SKM-1 treated with dmso at 0.1 percent for 144 hours (cell line): ENCODE results near the gene MAP4K4.

Experiments used
- DNase-seq: peaks from one replicate; lab custom pipeline; 2025; ENCODE audit not compliant: unreplicated experiment; lab: John Stamatoyannopoulos, UW

MAP4K4 gene

DNA sequence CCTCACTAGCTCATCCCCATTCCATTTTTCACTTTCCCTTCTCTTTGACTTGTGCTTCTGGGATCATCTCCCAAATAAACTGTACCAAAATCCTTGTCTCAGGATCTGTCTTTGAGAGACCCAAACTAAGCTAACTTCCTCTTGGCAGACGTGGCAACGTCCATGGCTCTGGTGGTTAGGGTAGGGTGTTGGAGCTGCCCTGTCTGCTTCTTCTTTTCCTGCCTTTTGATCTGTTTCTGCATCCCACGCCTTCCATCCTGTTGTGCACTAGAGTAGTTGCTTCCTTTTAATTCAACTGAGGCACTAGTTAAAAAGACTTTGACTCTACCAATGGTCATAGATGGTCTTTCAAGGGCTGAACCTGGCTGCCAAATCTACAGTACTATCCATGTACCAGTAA lies 5.5 kb upstream of the MAP4K4 start:
- DNase-seq: peak; percentile 32

DNA sequence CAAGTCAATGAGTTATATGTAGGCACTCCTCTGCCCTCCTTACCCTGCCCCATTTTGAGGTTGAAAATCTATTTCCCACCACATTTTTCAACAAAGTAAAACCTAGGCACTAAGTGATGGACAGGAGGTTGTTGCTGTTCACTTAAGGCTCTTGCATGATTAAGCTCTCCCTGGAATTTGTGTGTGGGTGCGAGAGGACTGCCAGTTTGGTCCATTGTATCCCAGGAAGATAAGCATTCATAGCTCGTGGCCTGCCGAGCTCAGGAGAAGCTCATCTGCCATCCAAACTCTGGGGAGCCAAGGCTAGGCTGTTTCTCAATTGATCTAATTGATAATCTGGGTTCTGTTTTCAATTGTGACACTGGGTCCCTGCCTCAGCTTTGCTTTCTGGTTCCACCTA lies 4.7 kb upstream of the MAP4K4 start:
- no peak for DNase-seq

DNA sequence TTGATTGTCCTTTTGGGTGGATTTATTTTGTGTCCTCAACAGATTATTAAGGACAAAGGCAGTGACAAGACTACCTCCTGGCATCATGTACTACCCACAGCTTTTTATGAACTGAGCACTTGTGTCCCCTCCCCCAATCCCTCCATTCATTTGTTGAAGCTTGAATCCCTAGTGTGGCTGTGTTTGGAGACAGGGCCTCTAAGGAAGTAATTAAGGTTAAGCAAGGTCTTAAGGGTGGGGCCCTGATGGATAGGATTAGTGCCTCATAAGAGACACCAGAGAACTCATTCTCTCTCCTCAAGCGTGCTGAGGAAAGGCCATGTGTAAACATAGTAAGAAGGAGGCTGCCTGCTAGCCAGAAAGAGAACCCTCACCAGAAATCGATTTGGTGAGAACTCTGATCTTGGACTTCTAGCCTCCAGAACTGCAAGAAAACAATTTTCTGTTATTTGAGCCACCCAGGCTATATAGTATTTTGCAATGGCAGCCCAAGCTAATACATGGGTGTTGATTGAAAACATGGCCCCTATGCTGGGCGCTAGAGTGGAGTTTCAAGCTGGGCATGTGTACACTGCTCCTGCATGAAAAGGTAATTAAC lies 3.4 kb upstream of the MAP4K4 start:
- no peak for DNase-seq

DNA sequence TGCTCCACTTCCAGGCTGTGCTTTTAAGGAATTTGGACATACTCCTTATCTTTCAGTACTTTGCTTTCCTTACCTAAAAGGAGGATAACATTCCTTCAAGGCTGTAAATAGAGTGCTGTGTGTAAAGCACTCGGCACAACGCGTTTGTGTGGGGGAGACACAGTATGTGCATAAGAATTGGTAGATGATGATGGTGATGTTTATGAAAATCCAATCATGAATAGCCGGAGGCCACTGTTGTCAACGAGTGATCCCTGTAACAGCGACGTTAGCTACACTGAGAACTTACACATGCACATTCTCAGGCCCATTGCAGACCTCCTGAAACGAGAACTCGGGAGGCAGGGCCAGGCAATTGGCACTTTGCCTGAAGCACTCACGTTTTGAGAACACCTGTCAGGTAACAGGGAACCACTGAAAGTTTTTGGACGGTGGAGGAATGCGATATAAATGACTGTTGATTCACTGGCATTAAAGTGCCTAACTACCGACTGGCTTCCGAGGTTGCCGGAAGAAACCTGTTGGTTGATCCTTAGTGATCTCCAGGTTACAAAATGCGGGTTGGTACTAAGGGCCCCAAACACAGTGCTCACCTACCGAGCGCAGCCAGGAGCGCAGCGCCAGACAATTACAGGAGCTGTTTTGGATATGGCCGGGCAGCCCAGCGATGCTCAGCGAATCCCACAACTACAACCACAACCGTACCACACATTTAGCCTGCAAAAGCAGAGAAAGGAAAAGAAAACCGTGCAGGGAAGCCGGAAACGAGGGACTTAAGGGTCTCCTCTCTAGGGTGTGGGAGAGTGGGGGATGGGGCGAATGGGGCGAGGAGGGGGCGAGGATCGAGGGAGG lies 1.0 kb upstream of the MAP4K4 start:
- no peak for DNase-seq

DNA sequence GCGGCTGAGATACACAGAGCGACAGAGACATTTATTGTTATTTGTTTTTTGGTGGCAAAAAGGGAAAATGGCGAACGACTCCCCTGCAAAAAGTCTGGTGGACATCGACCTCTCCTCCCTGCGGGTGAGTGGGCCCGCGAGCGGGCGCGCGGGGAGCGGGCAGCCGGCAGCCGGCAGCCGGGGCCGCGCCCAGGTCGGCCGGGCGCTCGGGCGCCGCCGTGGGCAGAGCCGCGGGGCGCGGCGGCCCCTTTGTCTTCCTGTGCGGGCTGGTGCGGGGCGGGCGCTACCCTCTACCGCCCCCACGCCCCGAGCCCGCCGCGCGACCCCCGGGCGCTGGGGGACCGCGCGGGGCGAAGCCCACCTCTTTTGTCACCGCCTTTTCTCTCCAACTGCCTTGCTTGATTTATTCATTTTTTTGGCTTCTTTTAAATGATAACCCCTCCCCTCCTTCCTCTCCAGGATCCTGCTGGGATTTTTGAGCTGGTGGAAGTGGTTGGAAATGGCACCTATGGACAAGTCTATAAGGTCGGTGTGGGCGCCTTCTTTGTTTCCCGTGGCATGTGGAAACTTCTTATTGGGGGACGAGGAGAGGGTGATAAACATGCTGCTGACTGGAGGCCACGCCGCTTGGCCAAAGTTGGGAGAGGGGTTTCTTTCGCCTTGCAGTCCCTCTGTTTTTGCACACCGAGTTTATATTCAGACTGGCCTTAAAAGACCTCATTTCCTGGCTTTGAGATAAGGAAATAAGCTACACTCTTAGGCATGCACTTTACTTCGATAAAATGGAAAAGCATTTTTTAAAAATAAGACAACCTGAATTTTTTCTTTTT lies 722 bp downstream of the MAP4K4 start:
- DNase-seq: no peak

DNA sequence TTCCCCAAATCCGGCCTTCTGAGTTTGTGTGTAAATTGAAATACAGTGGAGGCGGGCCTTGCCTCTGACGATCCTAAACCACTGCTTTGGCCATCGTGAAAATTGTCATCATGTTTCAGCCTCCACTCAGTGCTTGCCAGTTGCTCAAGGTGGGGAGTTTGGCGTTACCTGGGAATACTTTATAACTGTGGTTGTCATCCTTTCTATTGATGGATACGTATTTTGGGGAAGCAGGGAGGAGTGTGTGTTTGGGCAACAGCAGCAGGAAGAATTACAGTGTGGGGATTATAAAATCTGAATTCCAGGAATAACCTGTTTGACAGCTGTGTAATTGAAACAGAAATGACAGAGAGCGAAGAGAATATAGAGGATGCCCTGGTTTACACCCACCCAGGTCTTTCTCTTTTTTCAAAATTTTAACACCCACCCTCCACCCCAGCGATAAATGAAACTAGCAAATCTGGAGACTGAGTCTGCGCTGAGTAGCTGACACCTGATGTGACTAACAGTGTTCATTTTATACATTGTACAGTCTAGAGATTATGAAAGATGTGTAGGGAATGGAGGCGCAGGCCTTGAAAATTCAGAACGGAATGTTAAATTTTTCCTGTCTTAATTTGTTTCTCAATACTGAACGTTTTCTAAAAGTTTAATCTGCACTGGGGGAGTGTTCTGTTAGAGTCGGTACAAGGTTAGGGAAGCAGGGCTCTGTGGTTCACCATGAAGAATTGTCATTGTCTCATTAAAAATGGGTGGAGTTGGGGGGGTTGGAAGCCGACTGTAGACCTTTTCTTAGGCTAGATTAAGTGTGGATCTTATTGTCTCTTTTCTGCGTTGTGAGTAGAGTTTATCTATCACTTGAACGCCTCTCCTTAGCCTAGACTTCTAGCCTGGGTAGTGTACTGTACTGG lies 1.6 kb downstream of the MAP4K4 start:
- DNase-seq: no peak

DNA sequence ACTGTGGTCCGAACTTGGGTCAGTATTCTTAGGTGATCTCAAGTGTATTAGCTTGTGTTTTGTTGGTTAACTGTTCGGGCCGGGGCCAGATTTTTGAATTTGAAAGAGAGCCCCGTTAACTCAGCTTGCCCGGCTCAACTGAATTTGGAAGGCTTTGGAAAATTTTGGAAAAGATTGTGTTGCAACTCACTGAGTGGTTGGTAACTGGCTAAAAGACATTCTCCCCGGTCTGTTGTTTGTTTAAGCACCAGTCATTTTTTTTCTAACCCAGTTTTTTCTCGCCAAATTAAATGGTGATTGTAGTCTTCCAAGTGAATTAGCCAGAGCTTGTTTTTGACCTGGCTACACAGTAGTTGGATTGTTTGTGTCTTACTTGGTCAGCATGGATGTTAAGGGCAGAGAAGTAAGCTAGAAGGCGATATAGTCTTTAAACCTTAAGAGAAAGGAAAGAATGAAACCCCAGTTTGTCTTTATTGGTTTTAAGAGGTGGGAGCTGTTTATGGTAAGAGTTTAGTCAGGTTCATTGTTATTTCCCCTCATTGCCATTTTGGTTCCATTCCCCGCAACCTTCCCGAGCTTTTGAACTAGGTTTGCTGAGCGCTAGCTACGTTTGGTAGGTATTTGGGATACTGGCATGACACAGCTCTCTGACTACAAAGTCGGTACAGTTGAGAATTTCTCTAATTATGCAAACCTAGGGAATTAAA lies 2.4 kb downstream of the MAP4K4 start:
- DNase-seq: no peak

DNA sequence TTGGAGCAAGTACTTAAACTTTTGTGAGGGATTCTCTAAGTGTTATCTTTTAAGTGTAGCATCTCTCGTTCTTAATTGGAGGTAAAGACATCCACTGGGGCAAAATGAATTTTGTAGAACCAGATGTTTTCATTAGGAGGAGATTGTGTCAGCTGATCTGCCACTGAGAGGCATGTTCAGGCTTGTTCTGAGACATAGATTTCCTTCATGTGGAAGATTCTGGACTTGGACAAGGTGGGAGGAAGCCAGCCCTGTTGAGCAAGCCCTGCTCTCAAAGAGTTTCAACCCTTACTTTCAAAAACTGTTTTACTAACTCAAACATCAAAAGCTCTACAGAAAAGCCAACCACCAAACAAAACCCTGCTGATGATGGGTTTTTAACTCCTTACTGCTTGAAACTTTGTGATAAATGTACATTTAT lies 6.5 kb downstream of the MAP4K4 start:
- DNase-seq: no peak

DNA sequence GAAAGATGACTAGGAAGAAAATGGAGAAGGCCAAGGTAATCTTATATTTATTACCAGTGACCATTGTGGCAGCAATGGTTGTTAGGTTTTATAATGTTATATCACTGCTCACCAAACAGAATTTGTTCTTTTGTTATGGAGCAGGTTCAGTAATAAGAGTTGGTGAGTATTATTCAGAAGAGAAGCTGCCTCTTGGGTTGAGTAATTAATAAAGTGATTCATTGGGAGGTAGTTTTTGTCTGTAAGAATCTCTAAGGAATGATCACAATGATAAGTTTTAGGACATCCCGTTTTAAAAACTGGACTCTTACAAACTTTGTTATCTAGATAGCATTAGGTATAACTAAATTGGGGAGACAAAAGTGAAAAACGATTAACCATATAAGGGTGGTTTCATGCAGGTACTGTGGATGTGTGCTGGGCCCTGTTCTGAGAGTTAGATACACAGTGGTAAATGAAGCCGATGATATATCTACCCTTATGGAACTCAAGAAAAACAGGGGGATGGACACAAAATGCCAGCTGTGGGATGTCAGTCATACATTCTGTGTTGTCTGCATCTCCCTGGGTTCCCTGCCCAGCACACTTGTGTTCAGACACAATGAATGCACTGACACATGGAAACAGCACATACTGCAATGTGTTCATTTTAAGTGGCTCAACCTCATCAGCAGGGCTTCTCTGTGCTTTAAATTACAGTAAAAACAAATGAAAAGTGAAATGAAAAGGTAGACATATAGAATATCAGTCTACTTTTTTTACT lies 7.5 kb downstream of the MAP4K4 start:
- DNase-seq: no peak

DNA sequence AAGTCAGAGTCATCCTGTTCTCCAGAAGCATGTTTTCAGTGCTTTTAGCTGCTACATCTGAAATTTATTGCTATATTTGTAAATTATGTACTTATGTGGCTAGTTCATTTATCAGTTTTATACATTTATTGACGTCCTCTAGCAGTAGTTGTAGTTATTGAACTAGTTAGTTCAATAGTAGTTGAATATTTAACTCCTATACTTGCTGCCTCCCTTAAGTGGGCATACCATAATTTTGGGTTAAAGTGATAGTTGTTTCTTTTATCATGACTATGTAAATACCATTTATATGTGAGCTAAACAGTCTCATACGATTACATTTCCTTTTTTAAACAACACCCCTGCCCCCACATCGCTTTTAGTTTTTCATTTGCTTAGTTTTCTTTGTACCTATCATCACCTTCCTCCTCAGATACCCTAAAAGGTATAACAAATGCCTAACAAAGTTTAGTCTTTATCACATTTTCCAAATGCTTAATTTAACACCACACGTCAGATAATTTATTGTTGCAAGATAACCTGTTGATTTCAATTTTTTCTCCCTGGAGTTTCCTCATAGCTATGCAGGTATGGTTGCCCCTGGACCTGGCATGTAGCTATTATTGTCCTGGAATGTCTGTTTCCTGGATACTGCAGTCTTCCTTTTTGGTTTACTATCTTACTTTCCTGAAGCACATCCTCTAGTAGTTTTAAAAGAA lies 8.8 kb downstream of the MAP4K4 start:
- no peak for DNase-seq

DNA sequence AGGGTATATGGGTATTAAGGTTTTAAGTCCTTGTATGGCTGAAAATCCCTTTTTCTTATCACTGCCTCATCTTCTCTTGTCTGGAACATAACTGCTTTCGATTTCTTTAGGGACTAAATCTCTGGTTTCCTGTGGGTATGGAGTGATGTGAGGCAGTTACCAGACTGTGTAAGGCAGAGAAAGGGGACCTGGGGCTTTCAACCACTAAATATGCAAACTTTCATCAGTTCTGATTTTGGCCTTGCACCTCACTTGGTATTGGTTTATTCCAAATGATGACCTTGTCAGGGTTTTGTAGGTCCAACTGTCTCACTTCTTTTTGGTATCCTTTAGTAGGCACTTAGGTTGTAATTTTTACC lies 9.3 kb downstream of the MAP4K4 start:
- DNase-seq: no peak

DNA sequence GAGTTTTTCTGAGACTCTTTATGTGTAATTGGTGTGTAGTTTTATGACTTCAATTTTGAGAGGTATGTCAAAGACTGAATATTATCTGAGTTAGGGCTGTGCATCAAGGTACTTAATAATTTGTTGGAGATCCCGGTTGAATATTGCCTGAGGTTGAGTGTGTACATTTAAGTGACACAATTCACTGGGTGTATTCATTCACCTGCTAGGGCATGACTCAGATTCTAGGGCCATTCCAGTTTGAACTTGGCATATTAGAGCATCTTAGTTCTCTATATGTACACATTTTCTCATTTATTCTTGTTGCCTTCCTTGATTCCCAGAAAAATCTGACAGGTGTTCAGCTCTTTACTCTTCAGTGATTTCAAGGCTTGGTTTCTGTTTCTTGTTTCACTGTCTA lies 12.5 kb downstream of the MAP4K4 start:
- no peak for DNase-seq

DNA sequence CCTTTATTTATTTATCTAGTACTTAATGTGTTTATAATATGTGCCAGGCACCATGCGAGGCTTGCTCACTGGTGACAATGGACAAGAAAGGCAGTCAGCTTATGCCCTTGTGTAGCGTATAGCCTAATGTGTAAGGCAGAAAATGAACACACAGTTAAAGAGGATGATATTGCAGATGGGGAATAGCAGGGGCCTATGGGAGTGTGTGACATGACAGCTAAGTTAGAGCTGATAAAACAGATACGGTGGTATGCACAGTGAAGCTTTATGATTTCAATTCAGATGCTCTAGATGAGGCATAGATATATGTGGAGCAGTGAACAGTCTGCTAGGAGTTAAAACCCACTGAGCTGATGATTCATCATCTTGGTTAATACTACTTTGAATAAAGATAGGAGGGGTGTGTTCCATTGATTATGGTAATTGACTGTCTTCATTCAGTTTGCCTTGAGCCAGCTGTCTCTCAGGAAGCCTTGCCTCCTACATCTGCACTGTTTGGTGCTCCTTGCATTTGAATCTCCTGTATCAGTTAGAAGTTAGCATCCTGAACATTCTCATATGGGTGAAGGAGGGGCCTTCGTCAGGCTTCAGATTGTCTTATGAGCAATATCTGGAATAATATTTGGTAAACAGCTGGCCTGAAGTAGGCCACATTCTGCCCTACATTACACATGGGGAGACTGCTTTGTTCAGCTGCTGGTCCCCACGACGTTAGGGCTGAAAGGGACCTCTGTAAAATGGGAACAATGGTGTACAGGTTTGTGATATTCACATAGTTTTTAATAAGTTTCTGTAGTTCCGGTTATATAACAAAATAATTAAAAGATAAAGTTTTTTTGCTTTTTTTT lies 13.2 kb downstream of the MAP4K4 start:
- DNase-seq: no peak

DNA sequence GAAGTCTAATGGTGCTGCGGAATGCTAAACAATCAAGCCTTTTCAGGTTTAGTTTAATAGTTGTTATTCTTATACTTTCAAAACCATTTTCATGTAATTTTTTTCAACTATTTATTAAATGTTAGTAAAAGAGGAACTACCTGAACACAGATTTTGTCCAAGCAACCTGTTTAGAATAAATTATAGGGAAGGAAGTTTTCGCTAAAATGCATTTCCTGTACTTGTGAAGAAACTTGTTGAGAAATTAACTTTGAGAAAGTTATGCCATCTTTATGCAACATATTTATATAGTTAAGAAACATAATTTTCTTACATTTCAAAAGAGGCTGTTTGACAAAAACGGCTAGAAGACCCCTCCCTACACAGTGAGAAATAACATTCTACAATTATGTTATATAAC lies 16.6 kb downstream of the MAP4K4 start:
- peak; percentile 40 for DNase-seq

DNA sequence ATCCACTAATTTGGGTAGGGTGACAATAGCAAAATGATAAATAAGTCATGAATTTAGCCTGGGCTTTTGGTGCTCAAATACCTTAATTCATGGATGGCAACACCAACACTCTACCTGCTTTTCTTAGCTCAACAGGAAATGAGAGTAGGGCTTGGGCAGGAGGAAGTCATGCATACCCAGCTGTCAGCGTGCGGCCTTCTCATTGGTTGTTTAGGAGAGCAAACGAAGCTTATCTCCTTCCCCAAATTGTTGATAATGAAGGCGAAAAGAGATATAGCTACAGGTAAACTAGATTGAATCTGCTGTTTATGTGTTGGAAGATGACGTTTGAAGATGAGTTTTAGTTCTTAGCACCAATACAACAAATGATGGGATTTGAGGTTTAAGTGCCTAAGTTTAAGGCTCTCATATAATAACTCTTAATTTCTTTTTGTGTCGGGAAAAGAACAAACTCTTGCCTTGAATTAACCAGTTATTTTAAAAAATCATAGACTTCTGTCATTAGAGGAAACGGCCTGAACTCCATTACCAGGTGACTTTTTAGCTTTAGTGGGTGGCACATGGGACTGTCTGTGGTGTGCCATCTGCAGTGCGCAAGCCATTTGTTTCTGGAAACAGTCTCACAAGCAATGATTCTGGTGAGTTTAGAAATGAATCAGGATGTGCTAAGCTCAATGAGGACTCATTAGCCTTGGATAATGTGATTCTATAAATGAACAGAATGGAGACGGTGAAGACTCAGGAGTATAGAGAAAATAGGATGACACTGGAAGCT lies 19.8 kb downstream of the MAP4K4 start:
- no peak for DNase-seq

DNA sequence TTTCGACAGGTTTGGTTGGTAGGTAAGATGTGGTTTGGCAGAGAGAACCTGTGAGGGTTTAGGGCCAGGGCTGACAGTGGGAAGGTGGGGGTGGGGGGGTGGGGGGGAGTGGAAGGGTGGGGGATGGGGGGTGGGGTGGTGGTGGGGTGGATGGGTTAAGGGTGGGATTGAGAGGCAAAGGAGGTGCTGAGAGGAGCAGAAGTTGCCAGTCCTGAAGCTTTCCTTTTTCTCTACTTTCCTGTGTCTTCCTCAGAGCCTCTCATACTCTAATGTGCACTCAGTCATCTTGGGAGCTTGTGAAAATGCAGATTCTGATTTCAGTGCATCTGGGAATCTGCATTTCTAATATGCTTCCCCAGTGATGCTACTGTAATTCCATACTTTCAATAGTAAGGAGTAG lies 21.0 kb downstream of the MAP4K4 start:
- no peak for DNase-seq

DNA sequence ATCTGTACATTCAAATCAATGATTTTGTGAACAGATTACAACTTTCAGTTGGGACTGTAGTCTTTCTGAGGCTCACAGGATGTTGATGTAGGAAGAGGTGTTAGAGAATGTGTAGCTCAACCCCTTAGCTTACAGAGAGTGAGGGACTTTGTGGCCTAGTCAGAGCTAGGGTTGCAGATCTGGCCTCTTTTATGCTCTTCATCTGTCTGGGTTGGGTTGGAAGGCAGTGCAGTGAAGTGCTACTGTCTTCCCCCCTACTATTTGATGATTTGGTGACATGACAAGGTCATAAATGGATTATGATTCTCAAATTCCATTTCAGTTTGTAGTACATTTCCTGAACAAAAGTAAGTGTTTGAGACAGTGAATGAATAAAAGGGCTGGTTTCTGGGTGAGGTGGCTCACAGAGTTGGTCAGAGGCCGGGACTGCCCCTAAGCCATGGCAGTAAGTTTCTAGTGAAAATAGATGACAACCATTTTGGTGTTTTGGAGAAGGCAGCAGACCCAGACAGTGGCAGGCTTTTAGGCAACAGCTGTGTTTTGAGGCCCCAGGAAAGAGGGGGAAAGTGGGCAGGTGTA lies 21.6 kb downstream of the MAP4K4 start:
- DNase-seq: no peak
